Measurements from ENCODE around the gene LRRC45. TPM values are rescaled to one million over a fixed set of nuclear protein-coding genes. Genes with fewer than 3 reads are reported as not detected.
"Not testable (repeated sequence)": the region's sequence is repeated elsewhere in the genome, so short reads cannot be mapped to it uniquely, and the experiment has no call there.

LRRC45 gene
- total RNA-seq, 1 donor from 2014 or later = 4.7 TPM

DNA sequence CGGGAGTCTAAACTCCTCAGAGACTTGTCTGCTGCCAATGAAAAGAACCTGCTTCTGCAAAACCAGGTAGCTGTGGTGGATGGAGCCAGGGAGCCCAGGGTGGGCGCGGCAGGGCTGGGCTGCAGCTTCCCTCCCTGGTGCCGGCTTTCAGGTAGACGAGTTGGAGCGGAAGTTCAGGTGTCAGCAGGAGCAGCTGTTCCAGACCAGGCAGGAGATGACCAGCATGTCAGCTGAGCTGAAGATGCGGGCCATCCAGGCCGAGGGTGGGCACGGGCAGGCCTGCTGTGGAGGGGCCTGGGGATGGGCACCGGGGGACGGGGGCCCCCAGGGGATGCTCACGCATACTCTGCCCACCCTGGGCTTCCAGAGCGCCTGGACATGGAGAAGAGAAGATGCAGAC lies 5.1 kb downstream of the LRRC45 start:
- intact Hi-C loops (cut with DNase I) = loop anchor here (2.0 kb wide), 1 partner anchor 127 kb away; no protein-coding TSS in a partner anchor

DNA sequence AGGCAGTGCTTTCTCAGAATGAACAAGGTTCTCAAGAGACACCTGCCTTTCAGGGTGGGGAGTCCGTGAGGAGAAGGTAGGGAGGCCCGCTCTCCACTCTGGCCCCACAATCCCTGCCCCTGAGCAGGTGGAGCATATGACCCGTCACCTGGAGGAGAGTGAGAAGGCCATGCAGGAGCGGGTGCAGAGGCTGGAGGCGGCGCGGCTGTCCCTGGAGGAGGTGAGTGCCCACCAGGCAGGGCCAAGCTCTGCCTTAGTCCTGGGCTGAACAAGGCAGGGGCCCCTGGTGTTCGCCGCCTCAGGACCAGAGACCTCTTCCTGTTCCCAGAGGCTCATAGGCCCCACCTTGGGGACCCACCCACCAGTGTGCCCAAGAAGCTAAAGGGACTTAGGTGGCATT lies 5.9 kb downstream of the LRRC45 start:
- DNase-seq (no peak), ATAC-seq (ENCODE audit: poor library complexity) (no peak)
- intact Hi-C loops (cut with DNase I) = loop anchor here (2.0 kb wide), 1 partner anchor 126 kb away; no protein-coding TSS in a partner anchor

More for the DNA sequence above, 5.1 kb downstream of the LRRC45 start:
- no peak for DNase-seq
- ATAC-seq (ENCODE audit: poor library complexity) = no peak

DNA sequence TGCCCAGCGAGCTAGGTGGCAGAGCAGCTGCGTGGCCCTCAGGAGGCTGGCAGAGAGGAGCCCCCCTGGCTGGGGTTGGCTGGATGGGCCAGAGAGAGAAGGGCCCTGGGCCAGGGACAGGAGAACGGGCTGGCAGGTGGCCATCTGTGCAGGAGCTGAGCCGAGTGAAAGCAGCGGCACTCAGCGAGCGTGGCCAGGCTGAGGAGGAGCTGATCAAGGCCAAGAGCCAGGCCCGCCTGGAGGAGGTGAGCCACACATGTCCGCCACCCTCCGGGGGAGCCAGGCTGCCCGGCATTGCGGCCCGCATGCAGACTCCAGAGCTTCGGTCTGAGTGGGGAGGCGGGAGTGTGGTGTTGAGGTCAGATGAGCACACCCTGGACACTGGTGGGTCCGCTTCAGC lies 6.3 kb downstream of the LRRC45 start:
- DNase-seq (peak; percentile 76), ATAC-seq (ENCODE audit: poor library complexity) (peak; percentile 55)
- intact Hi-C loops (cut with DNase I) = loop anchor here (2.0 kb wide), 1 partner anchor 125 kb away; no protein-coding TSS in a partner anchor

DNA sequence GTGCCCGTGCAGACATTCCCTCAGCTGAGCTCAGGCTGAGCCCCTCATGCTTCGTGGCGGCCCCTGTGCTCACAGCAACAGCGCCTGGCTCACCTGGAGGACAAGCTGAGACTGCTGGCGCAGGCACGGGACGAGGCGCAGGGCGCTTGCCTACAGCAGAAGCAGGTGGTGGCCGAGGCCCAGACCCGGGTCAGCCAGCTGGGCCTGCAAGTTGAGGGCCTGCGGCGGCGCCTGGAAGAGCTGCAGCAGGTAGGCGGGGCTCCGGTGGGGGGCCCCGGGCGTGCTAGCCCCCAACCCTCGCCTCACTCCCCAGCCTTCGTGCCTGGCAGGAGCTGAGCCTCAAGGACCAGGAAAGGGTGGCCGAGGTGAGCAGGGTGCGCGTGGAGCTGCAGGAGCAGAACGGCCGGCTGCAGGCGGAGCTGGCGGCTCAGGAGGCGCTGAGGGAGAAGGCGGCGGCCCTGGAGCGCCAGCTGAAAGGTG lies 6.9 kb downstream of the LRRC45 start:
- DNase-seq (no peak), ATAC-seq (ENCODE audit: poor library complexity) (peak; percentile 1)
- intact Hi-C loops (cut with DNase I) = loop anchor here (2.0 kb wide), 1 partner anchor 125 kb away; no protein-coding TSS in a partner anchor

DNA sequence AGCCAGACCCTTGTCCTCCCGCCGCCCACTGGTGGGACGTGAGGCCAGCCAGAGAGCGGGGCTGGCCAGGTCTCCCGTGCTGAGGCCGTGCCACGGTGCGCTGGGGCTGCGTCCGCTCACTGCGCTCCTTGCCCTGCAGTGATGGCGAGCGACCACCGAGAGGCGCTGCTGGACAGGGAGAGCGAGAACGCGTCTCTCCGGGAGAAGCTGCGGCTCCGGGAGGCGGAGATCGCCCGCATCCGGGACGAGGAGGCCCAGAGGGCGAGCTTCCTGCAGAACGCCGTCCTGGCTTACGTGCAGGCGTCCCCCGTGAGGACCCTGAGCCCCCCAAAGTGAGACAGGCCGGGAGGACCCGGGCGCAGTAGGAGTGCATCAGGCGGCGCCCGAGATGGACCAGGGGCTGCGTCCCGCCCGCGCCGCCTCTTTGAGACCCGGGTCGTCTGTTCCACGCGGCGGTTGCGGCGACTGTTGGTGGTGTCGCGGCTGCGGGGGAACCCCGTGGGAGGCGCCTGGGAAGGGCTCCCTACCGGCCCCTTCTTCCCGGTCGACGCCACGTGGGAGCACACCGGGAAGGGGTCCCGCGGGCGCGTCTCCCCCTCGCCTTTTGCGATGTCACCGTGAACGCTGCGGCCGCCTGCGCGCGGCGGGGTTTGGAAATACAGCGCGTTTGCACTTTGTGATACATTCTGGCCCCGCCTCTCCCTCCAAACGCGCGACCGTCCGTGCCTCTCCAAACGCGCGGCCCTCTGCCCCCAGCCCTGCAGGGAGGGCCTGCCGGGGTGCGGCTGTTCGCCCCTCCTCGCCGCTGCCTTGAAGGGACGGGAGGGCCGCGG lies 7.6 kb downstream of the LRRC45 start:
- ATAC-seq (ENCODE audit: poor library complexity) (peak; percentile 92), DNase-seq (peak; percentile 90)
- intact Hi-C loops (cut with DNase I) = no loop called here

DNA sequence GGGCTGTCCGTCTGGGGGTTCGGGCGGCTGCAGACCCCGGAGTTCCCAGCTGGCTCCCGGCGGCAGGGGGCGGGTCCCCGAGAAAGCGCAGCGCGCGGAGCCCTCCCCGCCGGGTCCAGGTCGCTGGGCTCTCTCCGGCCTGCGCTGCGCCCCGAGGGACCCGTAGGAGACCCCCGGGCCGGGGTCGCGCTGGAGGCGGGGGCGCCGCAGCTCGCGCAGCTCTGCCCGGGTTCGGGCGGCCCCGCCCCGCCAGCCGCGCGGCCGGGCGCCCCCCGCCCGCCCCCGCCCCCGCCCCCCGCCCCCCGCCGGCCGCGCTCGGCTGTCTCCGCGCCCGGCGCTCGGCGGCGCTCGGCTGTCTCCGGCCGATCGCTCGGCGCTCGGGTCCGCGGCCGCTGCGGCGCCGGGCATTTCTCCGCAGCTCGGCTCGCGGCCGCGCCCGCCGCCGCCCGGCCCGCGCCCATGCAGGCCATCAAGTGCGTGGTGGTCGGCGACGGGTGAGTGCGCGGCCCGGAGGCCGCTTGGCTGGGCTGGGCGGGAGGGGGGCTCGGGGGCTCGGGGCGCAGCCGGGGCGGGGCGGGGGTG lies 8.3 kb downstream of the LRRC45 start, which contains the start of gene RAC3:
Gene RAC3 (plus strand): TSS at position 376 of the 582 bp plus-strand sequence. CDS start 84 bp downstream, at position 460.
- ATAC-seq (ENCODE audit: poor library complexity) = no peak
- DNase-seq = no peak
- intact Hi-C loops (cut with DNase I) = no loop called here

DNA sequence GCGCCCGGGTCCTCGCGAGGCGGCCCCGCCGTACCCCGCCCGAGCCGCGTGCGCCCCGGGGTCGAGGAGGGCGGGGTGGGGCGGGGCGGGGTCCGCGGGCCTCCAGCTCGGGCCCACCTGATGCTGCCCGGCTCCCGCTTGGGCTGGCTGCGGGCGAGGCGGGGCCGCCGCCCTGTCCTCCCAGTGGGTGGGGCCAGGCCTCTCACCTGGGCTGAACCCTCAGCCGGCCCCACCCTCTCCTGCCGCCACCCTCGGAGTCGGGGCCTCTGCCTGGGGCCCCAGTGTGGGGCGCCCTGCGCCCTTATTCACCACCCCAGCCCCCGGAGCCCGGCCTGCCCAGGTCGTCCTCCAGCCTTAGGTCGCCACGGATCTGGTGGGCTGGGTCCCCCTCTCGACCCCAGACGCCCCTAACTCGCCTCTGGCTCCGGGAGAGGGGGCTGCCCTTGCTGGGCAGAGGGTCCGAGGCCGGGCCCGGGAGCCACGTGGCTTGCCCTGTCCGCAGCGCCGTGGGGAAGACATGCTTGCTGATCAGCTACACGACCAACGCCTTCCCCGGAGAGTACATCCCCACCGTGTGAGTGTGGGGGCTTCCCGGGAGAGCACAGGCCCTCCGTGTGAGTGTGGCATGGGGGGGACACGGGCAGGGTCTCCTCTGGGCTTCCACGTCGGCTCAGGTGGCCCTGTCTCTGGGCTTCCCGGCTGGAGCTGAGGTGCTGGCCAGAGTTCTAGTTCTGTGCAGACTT lies 9.0 kb downstream of the LRRC45 start:
- DNase-seq (no peak), ATAC-seq (ENCODE audit: poor library complexity) (no peak)
- intact Hi-C loops (cut with DNase I) = no loop called here

DNA sequence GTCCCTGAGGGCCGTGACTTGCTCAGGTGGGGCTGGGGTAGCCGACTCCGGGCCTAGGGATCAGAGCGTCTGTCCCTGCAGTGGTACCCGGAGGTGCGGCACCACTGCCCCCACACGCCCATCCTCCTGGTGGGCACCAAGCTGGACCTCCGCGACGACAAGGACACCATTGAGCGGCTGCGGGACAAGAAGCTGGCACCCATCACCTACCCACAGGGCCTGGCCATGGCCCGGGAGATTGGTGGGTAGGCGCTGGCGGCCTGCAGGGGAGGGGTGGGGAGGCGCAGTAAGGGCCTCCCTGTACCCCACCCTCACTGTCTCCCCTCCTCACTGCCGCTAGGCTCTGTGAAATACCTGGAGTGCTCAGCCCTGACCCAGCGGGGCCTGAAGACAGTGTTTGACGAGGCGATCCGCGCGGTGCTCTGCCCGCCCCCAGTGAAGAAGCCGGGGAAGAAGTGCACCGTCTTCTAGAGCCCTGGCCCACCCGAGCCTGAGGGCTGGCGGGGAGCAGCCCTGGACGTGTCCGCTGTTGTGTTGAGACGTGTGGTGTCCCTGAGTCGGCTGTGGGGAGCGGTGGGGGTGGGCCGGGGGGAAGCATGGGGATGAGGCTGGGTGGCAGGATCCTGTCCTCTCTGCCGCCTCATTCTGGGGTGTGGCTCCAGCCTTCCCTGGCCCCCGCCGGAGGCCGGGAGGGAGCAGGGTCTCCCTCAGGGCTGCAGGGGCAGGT lies 10.4 kb downstream of the LRRC45 start:
- intact Hi-C loops (cut with DNase I) = no loop called here
- ATAC-seq (ENCODE audit: poor library complexity) (no peak), DNase-seq (no peak)

DNA sequence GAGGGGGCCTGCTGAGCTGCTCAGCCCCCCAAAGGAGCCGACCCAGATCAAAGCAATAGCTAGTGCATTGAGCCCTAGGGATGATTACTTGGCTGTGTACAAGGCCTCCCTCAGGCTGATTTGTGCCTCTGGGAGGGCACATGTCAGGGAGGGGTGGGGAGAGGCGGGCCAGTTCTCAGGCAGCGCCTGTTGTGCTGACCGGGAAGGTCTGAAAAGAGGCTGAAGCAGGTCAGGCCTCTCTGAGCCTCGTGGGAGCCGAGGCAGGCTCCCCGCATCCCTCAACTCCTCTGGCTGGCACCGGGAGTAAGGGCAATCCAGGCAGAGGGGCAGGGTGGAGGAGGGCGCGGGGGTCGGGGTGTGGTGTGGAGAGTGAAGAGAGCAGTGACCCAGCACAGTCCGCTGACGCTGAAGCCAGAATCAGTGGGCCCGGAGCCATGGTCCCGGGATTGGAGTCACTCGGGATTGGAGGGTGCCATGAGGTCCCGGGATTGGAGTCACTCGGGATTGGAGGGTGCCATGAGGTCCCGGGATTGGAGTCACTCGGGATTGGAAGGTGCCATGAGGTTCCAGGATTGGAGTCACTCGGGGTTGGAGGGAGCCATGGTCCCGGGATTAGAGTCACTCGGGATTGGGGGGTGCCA lies 11.4 kb downstream of the LRRC45 start:
- DNase-seq = no peak
- intact Hi-C loops (cut with DNase I) = loop anchor here (5.0 kb wide), 1 partner anchor 63 kb away; the partner anchor contains the start of gene FASN

DNA sequence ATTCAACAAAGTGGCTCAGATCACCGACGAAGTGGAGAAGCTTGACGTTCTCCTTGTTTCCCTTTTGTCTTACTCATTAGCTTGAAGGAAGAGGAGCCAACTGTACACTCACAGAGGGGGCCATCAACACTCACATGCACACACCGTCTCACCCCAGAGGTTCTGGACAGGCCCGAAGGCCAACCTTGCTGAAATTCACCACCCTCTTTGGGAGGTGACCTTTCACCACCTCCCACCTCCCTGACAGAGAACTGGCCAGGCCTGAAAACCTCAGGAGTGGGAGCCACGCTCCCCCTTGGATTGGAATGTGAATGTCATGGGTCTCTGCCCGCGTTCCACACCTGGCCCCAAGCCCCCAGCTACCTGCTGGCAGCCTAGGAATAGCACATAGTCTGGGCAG lies 12.4 kb downstream of the LRRC45 start:
- ATAC-seq (ENCODE audit: poor library complexity) (no peak), DNase-seq (no peak)
- intact Hi-C loops (cut with DNase I) = loop anchor here (5.0 kb wide), 1 partner anchor 62 kb away; the partner anchor contains the start of gene FASN

More for the DNA sequence above, 11.4 kb downstream of the LRRC45 start:
- ATAC-seq (ENCODE audit: poor library complexity) = no peak

DNA sequence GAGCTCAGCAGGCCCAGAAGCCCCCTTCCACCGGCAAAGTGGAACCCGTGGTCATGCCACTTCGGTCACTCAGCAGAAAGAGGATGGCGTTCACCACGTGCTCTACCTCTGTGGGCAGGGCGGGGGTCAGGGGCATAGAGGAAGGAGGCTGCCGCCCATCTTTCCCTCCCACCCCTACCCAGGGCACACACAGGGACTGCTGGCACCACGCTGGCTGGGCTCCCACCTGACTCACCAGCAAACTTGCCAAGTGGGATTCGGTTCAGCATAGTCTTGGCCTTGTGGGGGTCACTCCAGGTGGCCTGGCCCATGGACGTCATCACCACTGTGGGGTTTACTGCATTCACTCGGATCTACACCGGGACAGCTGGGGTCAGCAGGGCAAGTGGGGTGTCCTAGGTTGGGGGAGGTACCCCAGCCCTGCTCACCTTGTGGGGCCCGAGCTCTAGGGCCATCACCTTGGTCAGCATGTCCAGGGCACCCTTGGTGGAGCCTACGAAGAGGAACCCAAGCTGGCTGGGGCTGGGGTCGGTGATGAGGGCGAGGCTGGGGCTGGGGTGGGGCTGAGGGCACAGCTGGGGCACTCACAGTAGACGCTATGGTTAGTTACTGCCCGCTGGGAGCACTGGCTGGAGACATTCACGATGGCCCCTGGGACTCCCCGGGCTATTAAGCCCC lies 13.0 kb downstream of the LRRC45 start:
- DNase-seq (no peak), ATAC-seq (ENCODE audit: poor library complexity) (no peak)
- intact Hi-C loops (cut with DNase I) = loop anchor here (5.0 kb wide), 1 partner anchor 61 kb away; the partner anchor contains the start of gene FASN

DNA sequence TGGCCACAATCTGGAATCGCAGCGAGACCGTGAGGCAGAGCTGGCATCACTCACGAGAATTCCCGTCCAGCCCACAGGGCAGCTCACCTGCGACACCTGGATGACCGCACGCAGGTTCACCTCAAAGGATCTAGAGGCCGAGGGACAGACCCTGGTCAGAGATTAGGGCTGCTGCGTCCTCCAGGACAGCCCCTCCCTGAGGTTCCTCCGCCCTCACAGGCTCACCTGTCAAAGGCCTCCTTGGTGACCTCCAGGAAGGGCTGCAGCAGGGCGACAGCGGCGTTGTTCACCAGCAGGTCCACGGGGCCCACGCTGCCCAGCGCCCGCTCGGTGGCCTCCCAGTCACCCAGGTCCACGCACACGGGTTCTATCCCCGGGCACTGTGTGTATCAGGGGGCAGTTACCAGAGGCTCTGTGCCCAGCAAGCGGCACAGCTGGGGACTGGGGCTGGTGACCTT lies 13.6 kb downstream of the LRRC45 start:
- intact Hi-C loops (cut with DNase I) = loop anchor here (5.0 kb wide), 1 partner anchor 61 kb away; the partner anchor contains the start of gene FASN
- ATAC-seq (ENCODE audit: poor library complexity) = no peak
- DNase-seq = no peak

DNA sequence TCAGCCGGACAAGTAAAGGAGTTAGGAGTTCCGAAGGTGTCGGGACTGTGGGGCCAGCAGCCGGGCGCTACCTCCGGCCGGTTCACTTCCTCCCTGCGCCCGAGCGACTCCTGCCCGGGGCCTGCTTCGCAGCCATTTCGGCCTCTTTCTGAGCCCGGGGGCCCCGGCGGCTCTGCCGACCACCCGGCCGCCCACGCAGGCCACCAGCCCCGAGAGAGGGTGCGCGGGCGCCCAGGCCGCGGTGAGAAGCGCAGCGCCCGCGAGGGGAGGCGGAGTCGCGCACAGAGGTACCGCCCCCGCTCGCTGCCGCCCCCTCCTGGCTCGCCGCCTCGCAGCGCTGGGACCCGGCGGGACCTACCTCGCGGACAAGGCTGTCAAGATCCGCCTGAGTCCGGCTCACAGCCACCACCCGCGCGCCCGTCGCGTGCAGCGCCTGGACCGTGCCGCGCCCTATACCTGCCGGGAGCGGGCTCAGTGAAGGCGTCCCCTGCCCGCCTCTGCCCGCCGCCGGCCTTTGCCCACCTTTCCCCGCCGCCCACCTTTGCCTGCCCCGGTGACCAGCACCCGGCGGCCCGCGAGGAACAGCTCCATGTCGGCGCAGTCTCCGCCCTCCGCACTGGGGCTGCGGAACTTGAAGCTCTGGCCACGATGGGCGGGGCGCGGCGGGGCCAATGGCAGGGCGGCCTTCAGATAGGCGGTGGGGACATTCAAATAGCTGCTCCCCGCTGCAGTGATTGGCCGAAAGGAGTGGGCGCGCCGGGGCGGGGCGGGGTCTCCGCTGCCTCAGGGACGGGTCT lies 14.2 kb downstream of the LRRC45 start, which contains the start of gene DCXR:
Gene DCXR (minus strand): TSS at position 606 of the 797 bp plus-strand sequence. CDS start 15 bp downstream, at position 591.
- intact Hi-C loops (cut with DNase I) = loop anchor here (5.0 kb wide), 1 partner anchor 60 kb away; the partner anchor contains the start of gene FASN
- ATAC-seq (ENCODE audit: poor library complexity) = peak; percentile 98
- DNase-seq = peak; percentile 99

DNA sequence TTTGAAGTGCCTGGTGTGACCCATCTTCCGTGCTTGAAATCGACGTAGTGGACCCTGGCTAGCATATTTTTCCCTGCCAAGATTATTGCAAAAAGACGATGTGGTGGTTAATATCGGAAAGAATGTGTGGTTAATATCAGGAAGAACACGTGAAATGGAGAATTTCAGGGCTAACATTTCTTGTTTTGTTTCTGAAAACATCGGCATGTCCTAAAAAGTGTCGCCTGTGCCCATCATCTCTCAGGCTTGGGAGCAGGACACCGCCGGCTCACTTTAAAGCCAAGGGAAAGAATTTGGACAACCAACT lies 14.7 kb downstream of the LRRC45 start:
- intact Hi-C loops (cut with DNase I) = loop anchor here (5.0 kb wide), 1 partner anchor 59 kb away; the partner anchor contains the start of gene FASN
- no peak for DNase-seq
- ATAC-seq (ENCODE audit: poor library complexity) = no peak

DNA sequence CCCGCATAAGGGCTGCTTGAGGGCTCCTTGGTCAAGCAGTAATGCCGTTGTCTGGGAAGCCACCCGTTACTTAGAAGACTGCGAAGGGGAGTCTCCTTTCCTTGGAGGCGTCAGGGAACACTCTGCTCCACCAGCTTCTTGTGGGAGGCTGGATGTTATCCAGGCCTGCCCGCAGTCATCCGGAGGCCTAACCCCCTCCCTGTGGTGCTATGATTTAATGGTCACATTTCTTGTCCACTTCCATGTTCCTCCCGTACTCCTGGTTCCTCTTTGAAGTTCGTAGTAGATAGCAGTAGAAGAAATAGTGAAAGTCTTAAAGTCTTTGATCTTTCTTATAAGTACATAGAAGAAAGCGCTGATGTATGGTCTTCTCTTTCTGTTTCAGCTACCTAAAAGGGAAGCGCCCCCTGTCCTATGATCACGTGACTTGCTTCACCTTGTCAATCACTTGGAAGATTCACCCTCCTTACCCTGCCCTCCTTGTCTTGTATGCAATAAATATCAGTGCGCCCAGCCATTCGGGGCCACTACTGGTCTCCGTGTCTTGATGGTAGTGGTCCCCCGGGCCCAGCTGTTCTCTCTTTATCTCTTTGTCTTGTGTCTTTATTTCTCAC lies 15.8 kb downstream of the LRRC45 start:
- DNase-seq; ATAC-seq (ENCODE audit: poor library complexity): not testable (repeated sequence)
- intact Hi-C loops (cut with DNase I) = loop anchor here (5.0 kb wide), 1 partner anchor 58 kb away; the partner anchor contains the start of gene FASN

All from Right ventricle myocardium superior (tissue), 1 donor.